Kidney (tissue), 14 donors: Measurements from ENCODE around the gene ENOX1. TPM values are rescaled to one million over a fixed set of nuclear protein-coding genes. Genes with fewer than 3 reads are reported as not detected.
A peak's percentile ranks its signal among the peaks of the same experiment; 100 is the strongest.

Experiments used
- DNase-seq, 5 donors: peaks; one replicate each; pipeline ENCODE4 v3.0.0-alpha.2; 2013 to 2020
- FAIRE-seq: peaks from 2 replicates; lab custom pipeline; 2012; peaks lifted over from hg19 to GRCh38; lab: Jason Lieb, UNC
- H3K27ac ChIP-seq, 2 donors: one replicate each; pipeline ENCODE4 v1.7.0; 2013; ENCODE audit warnings: low read depth in 2 of 2, low read length in 2 of 2, inconsistent platforms in 1 of 2
- H3K27me3 ChIP-seq: one replicate; pipeline ENCODE4 v1.7.1; 2013; ENCODE audit warnings: low read length, inconsistent platforms; ENCODE audit not compliant: control insufficient read depth, insufficient read depth
- H3K36me3 ChIP-seq, 3 donors: one replicate each; pipeline versions ENCODE4 v1.7.0 to v1.7.1; 2013; ENCODE audit warnings: low read length in 3 of 3, control low read depth in 1 of 3, inconsistent platforms in 1 of 3; ENCODE audit not compliant: insufficient read depth in 3 of 3, control insufficient read depth in 2 of 3
- H3K4me1 ChIP-seq, 3 donors: one replicate each; pipeline versions ENCODE4 v1.7.0 to v1.7.1; 2013; ENCODE audit warnings: low read length in 3 of 3, inconsistent platforms in 1 of 3, low read depth in 1 of 3; ENCODE audit not compliant: control insufficient read depth in 2 of 3, insufficient read depth in 2 of 3
- H3K4me3 ChIP-seq, 3 donors: one replicate each; pipeline versions ENCODE4 v1.7.0 to v1.8.1; 2013; ENCODE audit warnings: low read length in 3 of 3, control low read depth in 1 of 3, inconsistent platforms in 1 of 3
- H3K9ac ChIP-seq, 3 donors: one replicate each; pipeline versions ENCODE4 v1.7.0 to v1.7.1; 2013; ENCODE audit warnings: low read length in 3 of 3, control low read depth in 1 of 3, inconsistent platforms in 1 of 3
- H3K9me3 ChIP-seq, 3 donors: one replicate each; pipeline versions ENCODE4 v1.7.0 to v1.7.1; 2013; ENCODE audit warnings: low read length in 3 of 3, control low read depth in 1 of 3, inconsistent platforms in 1 of 3; ENCODE audit not compliant: control insufficient read depth in 2 of 3, insufficient read depth in 1 of 3
- CTCF ChIP-seq: IDR thresholded peaks from 3 replicates; pipeline ENCODE4 v1.5.1; 2012; ENCODE audit warnings: mild to moderate bottlenecking, moderate library complexity, borderline replicate concordance; ENCODE audit not compliant: insufficient read depth; ENCODE audit errors: extremely low read depth
- intact Hi-C: fragments of 100-400 bp; cut with DNase I; formaldehyde crosslinking; loops from one replicate; pipeline ENCODE4 v1.11.1; 2022
- polyA plus RNA-seq: library from polyadenylated mRNA; stranded (reverse); fragments of 350-450 nt; fragmentation: Illumina TruSeq; extraction: RNeasy Lipid Tissue Mini Kit (QIAGEN cat#74804); gene quantifications from one replicate; pipeline ENCODE4 v1.2.3, GENCODE V29; 2014; ENCODE audit warnings: low read depth, low replicate concordance; ENCODE audit not compliant: insufficient read depth
- total RNA-seq: library from RNA; stranded (reverse); fragmentation: NEBNext Ultra II Directional; extraction: Animal tissue kit (Norgen Biotek cat#: 25700); gene quantifications from one replicate; pipeline ENCODE4 v1.2.1, GENCODE V29; 2021
- donor health status: control.
- donor health status: control.
- donor health status: control.
- donor health status: control.
- donor health status: control.
- donor health status: DM: yes; HTN: yes; CAD: no.
- donor health status: Normal renal cell carcinoma (clear cell type).

Gene ENOX1
- total and polyA plus RNA-seq, 2 donors from 2014 or later = 4.9 to 6.8 TPM

- H3K36me3 ChIP-seq = no peaks in the 10 kb centered on the region
- peaks cover 0 to 5% (median 0%) of the 10 kb centered on the region in 3 donors for H3K4me1 ChIP-seq
- no peaks in the 10 kb centered on the region for H3K27me3 ChIP-seq
- DNase-seq (no peak), FAIRE-seq (no peak)
- TF ChIP-seq CTCF = no peak
- intact Hi-C loops = no loop called here
- no peaks in the 10 kb centered on the region for H3K9me3 ChIP-seq
- no peak overlapping the region for H3K9ac ChIP-seq
- no peak overlapping the region for H3K4me3 ChIP-seq
- H3K27ac ChIP-seq = peak overlapping the region in 1 of 2 donors; percentile 54
Observed at GRCh38 chr13:43544631-43545030, 242.1 kb downstream of the ENOX1 start.

- Histone ChIP-seq H3K27me3 (no peaks in the 10 kb centered on the region), H3K4me1 (peaks cover 0 to 5% (median 0%) of the 10 kb centered on the region in 3 donors), H3K27ac (no peak overlapping the region), H3K4me3 (no peak overlapping the region), H3K9me3 (no peaks in the 10 kb centered on the region), H3K9ac (no peak overlapping the region), H3K36me3 (no peaks in the 10 kb centered on the region)
- no peak for TF ChIP-seq CTCF
- no peak for FAIRE-seq
- intact Hi-C loops = no loop called here
- no peak for DNase-seq
Observed at GRCh38 chr13:43544011-43544410, 242.8 kb downstream of the ENOX1 start.

GRCh38 chr13:43543331-43543730 lies 243.4 kb downstream of the ENOX1 start:
- intact Hi-C loops = no loop called here
- no peak overlapping the region for H3K9ac ChIP-seq
- H3K4me1 ChIP-seq = peaks cover 0 to 5% (median 0%) of the 10 kb centered on the region in 3 donors
- no peak overlapping the region for H3K27ac ChIP-seq
- no peak for TF ChIP-seq CTCF
- H3K9me3 ChIP-seq = no peaks in the 10 kb centered on the region
- DNase-seq (no peak), FAIRE-seq (no peak)
- H3K4me3 ChIP-seq = no peak overlapping the region
- H3K27me3 ChIP-seq = no peaks in the 10 kb centered on the region
- H3K36me3 ChIP-seq = no peaks in the 10 kb centered on the region

- intact Hi-C loops = no loop called here
- H3K36me3 ChIP-seq = no peaks in the 10 kb centered on the region
- FAIRE-seq = no peak
Observed at GRCh38 chr13:43537124-43537523, 249.6 kb downstream of the ENOX1 start.

More at GRCh38 chr13:43537124-43537523, 249.6 kb downstream of the ENOX1 start:
- TF ChIP-seq CTCF = no peak
- H3K4me3 ChIP-seq = no peak overlapping the region
- no peaks in the 10 kb centered on the region for H3K9me3 ChIP-seq
- no peaks in the 10 kb centered on the region for H3K4me1 ChIP-seq
- no peak for DNase-seq
- H3K27ac ChIP-seq = no peak overlapping the region
- H3K9ac ChIP-seq = no peak overlapping the region
- H3K27me3 ChIP-seq = no peaks in the 10 kb centered on the region
